Measurements from ENCODE around the gene PROS1.

- no peak for TF ChIP-seq POLR2AphosphoS5 (IDR thresholded peaks at IDR 0.05; ENCODE audit: low read depth, low read length)
- TF ChIP-seq POLR2A (IDR thresholded peaks at IDR 0.05; ENCODE audit: low read depth, low read length) = no peak
These were observed 4.3 kb downstream of the PROS1 start for GRCh38 chr3:93969443-93969842.
